GM19467 (cell line): ENCODE measurements around the gene INAVA.

Experiments used
- ATAC-seq: cut with Tn5 transposase; IDR thresholded peaks from one replicate; pipeline ENCODE4 v1.9.1; 2021; ENCODE audit warnings: mild to moderate bottlenecking, moderate library complexity; ENCODE audit not compliant: unreplicated experiment

INAVA gene, protein sequence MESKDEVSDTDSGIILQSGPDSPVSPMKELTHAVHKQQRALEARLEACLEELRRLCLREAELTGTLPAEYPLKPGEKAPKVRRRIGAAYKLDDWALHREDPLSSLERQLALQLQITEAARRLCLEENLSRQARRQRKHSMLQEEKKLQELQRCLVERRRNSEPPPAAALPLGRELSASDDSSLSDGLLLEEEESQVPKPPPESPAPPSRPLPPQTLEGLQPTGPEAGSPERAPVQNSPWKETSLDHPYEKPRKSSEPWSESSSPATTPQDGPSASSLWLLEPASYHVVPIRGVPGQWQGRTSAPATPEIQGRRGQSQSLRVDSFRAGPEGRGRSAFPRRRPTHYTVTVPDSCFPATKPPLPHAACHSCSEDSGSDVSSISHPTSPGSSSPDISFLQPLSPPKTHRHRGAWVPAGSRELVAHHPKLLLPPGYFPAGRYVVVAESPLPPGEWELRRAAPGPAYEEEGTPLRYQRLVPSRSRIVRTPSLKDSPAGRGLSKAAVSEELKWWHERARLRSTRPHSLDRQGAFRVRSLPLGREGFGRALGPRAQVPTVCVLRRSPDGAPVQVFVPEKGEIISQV

GRCh38 chr1:200894712-200895442 is at the start of gene INAVA:
INAVA (plus strand) TSS chr1:200894900; CDS start chr1:200898401, 3,501 bp downstream.
- ATAC-seq = no peak

GRCh38 chr1:200845360-200845759 is 49.3 kb upstream of the INAVA start:
- no peak for ATAC-seq

DNA sequence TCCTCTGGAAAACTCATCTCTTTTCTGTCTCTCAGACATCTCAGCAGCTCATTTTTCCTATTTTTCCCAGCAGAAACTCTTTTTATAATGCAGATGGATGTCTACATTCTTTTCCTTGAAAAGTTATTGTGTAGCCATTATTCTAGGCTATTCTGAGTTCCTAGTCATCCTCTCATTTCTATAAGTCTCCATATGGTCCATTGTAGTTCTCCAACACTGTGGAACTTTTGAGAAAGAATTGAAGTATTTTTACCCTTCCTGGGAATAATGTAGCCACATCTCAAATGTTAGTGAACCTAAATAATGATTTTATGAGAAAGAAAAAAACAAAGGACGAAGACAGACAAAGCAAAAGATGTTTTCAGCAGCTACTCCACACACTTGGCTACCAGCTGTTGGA is 48.3 kb upstream of the INAVA start:
- no peak for ATAC-seq

DNA sequence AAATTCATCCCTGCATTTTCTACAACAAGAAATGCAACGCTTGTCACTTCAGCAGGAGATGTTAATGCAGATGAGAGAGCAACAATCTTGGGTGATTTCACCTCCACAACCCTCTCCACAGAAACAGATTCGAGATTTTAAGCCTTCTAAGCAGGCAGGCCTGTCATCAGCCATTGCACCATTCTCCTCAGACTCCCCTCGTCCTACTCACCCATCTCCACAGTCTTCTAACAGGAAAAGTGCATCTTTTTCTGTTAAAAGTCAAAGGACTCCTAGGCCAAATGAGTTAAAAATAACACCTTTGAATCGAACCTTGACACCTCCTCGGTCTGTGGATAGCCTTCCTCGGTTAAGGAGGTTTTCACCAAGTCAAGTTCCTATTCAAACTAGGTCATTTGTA is 45.3 kb upstream of the INAVA start:
- no peak for ATAC-seq

- ATAC-seq = no peak
Observed at GRCh38 chr1:200850554-200850953, 44.1 kb upstream of the INAVA start.

DNA sequence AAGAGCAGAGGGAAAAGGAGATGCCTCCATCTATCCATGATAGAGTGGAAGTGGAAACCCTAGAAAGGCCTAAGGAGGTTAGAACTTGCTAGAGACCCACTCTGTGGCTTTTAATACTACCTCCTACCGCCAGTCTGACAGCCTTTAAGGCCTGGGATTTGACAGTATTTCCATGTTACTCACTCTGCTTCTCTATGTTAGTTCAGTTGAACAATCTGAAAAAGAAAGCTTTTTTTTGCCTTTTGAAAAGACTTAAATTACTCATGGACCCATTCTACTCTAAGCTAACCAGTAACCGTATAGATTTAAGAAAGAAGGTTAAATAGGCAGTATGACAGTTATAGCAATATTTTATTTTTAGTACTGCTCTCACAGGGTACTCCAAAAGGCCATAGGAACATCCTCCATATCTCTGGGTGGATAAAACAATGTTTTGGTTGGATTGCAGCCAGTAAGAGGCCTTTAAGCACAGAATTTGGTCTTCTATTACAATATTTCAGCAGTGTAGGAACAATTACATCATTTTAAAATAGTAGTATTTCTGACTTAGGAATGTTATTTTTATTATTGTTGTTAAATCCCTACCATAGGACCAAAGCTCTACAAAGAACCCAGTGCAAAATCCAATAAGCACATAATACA is 37.9 kb upstream of the INAVA start:
- no peak for ATAC-seq

GRCh38 chr1:200857804-200858203 is 36.9 kb upstream of the INAVA start:
- no peak for ATAC-seq

DNA sequence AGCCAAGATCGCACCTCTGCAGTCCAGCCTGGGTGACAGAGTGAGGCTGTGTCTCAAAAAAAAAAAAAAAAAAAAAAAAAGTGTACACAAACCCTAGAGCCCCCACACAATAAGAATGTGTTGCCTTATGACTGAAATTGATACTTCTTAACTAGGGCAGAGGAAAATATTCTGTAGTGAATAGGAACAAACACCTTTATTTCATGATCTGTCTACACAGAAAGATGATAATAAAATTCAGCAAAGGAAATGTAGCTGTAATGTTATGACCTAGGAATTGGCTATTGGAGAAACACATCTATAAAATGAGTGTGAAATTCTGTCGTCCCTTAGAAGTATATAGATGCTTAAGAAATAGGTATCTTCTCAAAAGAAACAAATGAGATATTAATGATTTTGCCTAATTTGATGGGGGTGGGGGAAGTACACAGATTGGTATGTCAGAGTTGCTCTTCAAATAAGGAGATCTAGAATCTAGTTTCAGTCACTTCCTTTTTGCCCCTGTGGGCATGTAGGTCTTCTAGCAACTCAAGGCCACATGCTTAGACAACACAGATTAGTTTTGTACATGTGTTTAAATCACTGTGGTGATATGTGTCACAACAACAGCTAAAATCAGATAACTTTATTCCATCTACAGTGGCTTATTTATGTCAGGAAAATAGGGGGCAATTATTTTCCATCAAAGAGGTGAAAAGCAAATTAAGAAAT is 32.6 kb upstream of the INAVA start:
- ATAC-seq = no peak

DNA sequence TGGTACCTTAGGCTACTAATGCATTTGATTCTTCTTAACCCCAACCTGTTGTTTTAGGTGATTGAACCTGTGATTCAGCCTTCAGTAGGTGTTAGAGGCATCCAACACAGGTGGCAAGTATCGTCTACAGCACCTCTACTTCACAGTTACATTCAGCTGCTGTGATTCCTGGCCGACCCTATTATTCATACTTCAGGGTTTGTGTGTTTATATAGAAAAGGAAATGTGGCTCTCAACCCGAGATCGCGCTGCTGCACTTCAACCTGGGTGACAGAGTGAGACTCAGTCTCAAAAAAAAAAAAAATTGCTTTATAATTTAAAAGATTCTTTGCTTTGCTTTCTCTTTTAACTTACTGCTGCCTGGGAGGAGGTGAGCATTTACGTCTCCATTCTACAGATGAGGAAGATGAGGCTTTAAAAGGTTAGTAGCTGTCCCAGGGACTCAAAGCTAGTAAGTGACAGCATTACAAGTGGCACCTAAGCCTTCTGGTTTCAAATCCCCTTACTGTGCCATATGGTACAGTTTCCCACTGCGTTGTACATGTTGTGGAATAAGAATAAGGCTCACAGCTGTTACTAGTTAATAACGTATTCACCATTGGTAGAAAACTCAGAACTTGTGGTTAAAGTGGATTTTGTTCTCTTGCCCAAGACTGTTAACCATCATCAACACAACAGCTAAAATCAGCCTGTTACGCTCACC is 31.8 kb upstream of the INAVA start:
- ATAC-seq = no peak

DNA sequence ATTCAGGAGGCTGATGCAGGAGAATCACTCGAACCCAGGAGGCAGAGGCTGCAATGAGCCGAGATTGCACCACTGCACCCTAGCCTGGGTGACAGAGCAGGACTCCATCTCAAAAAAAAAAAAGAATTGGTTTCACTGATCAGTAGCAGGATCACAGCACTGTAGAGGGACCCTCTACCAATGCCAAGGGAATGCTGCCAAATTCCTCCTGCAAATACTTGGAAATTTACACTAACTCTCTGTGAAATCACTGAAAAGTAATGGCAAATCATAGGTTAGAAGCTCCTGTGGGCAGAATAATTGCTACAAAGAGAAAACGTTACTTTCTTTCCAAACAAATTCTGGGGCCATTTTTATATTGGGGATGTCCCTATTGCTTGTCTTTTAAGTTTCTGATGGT is 28.6 kb upstream of the INAVA start:
- ATAC-seq = no peak

DNA sequence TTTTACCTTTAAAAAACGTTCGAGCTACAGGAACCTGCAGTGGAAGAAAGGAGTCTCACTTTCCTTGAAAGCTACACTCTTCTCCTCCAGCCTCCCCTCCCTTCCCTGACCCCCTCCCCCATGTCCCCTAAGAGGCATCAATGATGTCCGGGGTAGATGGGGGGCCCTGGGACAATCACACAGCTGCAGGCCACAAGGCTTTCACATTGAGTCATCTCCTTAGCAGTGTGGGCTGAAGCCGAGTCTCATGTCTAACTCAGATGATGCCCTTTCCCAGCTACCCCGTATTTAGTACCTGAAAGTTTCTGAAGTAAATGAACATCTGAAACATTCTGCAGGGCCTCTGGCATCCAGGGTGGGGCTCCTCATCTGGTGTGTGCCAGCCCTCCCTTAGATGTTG is 28.2 kb upstream of the INAVA start:
- peak; percentile 84 for ATAC-seq

- peak; percentile 4 for ATAC-seq
Observed at GRCh38 chr1:200867018-200867811, 27.5 kb upstream of the INAVA start.

DNA sequence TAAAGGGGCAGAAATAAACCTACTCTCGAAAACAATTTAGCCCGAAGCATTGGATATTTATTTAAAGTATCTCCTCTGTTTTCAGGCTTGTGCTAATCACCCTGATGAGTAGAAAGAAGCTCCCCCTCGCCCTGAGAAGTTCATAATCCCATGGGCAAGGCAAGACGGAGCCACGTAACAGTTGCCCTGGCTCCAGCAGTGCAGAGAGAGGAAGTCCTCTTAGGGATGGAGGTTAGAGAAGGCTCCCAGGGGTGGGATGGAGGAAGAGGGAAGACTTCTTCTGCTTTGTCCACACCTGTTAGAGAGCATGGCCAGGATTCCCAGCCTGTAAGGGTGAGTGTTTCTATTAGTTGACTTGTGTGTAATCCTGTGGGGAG is 25.3 kb upstream of the INAVA start:
- ATAC-seq = no peak

DNA sequence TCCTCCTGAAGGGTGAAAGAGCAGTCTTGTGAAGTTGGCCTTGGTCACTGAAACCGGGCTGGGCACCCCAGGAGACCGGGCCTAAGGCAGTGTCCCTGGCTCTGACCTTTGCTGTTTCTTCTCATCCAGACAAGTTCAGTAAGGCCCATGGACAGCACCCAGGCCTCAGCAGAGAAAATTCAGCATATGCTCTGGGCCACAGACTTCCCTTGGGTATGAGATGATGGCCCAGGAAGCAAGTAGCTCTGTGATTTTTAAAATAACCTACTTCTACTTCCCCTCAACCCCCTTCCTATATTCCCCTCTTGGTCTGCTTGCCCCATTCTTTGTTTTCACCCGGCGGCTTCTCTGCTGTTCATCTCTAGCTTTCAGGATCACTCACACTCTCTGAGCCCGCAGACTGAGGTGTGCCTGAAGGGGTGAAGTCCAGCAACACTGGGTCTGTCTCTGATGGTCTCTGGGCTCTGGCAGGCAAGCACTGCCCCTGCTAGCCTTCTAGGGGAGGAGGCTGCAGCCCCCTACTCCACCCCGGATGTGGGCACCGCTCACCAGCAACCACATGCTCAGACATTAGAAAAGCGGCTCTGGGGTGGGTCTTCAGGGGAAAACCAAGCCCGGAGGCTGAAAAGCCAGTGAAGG is 24.8 kb upstream of the INAVA start:
- peak; percentile 39 for ATAC-seq

GRCh38 chr1:200872446-200873115 is 22.1 kb upstream of the INAVA start, which contains the start of gene GPR25:
GPR25 (plus strand) TSS chr1:200872981; CDS start chr1:200873038, 57 bp downstream.
- ATAC-seq = no peak

DNA sequence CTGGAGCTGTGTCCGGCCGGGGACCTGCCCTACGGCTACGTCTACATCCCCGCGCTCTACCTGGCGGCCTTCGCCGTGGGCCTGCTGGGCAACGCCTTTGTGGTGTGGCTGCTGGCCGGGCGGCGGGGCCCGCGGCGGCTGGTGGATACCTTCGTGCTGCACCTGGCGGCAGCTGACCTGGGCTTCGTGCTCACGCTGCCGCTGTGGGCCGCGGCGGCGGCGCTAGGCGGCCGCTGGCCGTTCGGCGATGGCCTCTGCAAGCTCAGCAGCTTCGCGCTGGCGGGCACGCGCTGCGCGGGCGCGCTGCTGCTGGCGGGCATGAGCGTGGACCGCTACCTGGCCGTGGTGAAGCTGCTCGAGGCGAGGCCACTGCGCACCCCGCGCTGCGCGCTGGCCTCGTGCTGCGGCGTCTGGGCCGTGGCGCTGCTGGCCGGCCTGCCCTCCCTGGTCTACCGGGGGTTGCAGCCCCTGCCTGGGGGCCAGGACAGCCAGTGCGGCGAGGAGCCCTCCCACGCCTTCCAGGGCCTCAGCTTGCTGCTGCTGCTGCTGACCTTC is 21.5 kb upstream of the INAVA start:
- ATAC-seq = no peak

- ATAC-seq = no peak
Observed at GRCh38 chr1:200873671-200874397, 20.9 kb upstream of the INAVA start.
